Adipocyte (in vitro differentiated cells): Measurements from ENCODE around the gene IL13.

ENCODE experiments used
- DNase-seq: peaks from one replicate; pipeline ENCODE4 v3.0.0-alpha.2; 2015; ENCODE audit warnings: low read depth
- H3K27me3 ChIP-seq: replicated peaks from 2 replicates; pipeline ENCODE4 v1.7.0; 2013; ENCODE audit warnings: mild to moderate bottlenecking, low read length, moderate library complexity; ENCODE audit not compliant: control insufficient read depth, insufficient read depth
- H3K36me3 ChIP-seq: 2 replicates; pipeline ENCODE4 v1.7.0; 2013; ENCODE audit warnings: low read length, mild to moderate bottlenecking, moderate library complexity; ENCODE audit not compliant: control insufficient read depth, insufficient read depth, severe bottlenecking
- H3K4me1 ChIP-seq: 2 replicates; pipeline ENCODE4 v1.7.0; 2013; ENCODE audit warnings: mild to moderate bottlenecking, low read length, moderate library complexity; ENCODE audit not compliant: control insufficient read depth, insufficient read depth
- H3K4me3 ChIP-seq: 2 replicates; pipeline ENCODE4 v1.7.0; 2013; ENCODE audit warnings: mild to moderate bottlenecking, low read length, moderate library complexity
- H3K9ac ChIP-seq: 2 replicates; pipeline ENCODE4 v1.7.0; 2013; ENCODE audit warnings: mild to moderate bottlenecking, low read length, moderate library complexity
- H3K9me3 ChIP-seq: 2 replicates; pipeline ENCODE4 v1.7.0; 2013; ENCODE audit warnings: mild to moderate bottlenecking, low read length, moderate library complexity; ENCODE audit not compliant: control insufficient read depth

IL13 gene

DNA sequence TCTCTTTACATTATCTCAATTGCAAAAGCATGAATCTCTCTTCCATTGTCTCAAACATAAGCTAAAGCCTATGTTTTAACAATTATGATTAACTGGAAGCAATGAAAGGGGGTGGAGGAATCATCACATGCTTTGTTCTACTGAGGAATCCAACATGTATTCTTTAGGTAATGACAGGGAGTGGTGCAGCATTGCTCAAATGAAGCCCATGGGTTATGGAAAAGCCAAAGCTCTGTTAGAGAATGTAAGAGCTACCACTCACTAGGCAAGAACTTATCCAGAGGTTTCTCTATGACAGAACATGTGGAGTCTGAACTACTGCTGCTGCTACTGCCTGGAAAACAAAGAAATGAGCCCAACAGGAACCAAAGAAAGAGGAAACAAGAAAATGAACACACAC is 50.7 kb downstream of the IL13 start:
- H3K4me3 ChIP-seq = no peak overlapping the region
- H3K4me1 ChIP-seq = peaks cover 6% of the 10 kb centered on the region
- H3K36me3 ChIP-seq = no peaks in the 10 kb centered on the region
- no peaks in the 10 kb centered on the region for H3K27me3 ChIP-seq
- H3K9ac ChIP-seq = no peak overlapping the region
- no peaks in the 10 kb centered on the region for H3K9me3 ChIP-seq
- DNase-seq = no peak
